ENCODE data around the gene SORD.
"Not testable (repeated sequence)": the region's sequence is repeated elsewhere in the genome, so short reads cannot be mapped to it uniquely, and the experiment has no call there.

SORD gene

DNA sequence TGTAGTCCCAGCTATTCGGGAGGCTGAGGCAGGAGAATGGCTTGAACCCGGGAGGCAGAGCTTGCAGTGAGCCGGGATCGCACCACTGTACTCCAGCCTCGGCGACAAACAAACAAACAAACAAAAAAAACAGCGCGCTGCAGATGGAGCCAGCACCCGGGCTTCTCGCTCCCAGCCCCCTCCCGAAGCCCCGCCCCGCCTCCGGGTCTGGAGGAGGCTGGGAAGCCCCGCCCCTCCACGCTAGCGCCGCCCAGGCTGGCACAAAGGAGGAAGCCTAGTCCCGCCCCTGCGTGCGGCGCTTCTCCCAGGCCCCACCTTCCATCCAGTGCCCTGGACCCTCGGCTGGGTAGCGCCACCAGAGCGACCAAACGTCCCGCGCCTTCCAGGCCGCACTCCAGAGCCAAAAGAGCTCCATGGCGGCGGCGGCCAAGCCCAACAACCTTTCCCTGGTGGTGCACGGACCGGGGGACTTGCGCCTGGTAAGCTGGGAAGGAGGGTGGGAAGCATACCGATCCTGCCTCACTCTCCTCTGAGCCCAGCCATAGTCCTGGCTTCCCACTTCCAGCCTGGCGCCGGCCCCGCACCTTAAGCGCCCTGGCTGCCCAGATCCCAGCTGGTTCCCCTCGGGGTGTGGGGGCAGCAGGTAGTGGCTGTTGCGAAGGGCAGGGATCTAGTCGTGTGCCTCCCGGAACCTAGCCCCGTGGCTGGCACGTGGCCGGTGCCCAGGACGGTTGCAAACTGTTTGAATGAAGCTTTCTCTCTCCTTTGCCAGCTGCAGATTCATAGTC lies at the start of gene SORD:
TSS of gene SORD (plus strand) at position 325 of the 788 bp plus-strand sequence. CDS start at position 414, 89 bp downstream.
- peak; percentile 95 for DNase-seq

DNA sequence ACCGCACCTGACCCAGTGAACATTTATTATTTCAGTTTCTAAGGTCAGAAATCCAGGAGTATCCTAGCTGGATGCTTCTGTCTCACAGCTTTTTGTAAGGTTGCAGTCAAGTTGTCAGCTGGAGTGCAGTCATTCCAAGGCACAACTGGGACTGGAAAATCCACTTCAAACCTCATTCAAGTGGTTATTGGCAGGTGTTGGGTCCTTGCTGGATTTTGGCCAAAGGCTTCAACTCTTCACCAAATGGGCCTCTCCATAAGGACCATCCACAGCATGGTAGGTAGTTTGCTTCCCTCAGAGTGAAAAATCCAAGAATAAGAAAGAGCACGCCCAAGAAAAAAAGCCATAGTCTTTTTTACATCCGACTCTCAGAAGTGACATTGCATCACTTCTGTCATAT lies 46.8 kb upstream of the SORD start:
- not testable (repeated sequence) for DNase-seq

DNA sequence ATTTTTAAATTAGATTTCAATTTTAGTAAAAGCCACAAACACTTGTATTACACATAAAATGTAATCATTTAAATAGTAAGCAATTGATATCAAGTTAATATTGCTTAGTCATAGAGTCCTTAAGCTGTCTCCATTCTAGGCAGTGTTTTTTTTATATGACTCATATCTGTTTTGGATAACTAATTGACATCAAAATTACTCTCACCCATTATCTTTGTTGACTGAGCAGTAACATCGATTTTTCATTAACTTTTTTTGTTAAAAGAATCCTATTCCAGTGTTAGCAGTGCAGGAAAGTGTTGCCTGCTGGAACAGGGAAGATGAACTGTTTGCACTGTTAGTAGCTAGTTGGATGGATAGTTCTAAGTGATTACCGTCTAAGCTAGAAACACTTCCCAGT lies 45.2 kb upstream of the SORD start:
- DNase-seq: not testable (repeated sequence)

DNA sequence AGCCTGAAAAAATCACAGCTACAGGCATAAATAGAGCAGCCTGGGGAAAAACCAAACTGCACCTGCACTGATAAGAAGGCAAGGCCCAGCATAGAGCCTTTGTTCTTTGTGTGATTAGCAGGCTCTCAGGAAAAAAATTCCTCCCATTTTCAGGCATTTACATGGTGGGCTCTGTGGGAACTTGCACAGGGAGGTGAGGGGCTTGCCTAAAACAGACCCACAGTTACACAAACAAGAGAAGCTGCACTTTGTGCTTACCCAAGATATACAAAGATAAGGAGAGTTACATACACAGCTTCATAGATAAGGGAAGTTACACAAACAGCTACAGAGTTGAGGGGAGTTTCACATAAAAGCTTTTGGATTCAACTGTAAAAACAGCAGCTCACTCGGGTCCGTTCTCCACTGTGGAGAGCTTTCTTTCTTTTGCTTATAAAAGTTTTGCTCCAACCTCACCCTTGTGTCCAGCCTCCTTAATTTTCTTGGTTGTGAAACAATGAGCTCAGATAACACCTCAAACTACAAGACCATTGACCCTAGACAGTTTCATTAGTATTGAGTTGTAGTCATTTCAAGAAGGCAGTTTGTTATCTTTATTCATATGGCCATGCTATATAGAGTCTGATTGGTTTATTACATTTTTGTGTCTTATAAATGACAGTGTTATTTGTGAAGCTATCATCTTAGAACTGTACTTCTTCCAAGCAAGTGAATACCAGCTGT lies 43.2 kb upstream of the SORD start:
- DNase-seq: peak; percentile 27

DNA sequence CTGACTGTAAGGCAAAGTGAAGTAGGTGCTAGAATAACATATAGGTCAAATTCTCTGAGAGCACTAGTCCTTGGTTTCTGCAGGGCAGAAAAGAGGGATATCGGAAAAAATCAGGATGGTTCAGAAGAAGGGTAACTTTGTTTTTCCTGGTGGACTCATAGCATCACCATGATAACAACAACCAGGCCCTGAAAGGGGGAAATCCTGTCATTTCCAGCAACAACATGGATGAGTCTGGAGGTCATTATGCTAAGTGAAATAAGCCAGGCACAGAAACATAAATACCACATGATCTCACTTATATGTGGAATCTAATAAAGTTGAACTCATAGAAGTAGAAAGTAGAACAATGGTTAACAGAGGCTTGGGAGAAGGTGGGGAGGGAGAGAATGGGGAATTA lies 38.9 kb upstream of the SORD start:
- not testable (repeated sequence) for DNase-seq

DNA sequence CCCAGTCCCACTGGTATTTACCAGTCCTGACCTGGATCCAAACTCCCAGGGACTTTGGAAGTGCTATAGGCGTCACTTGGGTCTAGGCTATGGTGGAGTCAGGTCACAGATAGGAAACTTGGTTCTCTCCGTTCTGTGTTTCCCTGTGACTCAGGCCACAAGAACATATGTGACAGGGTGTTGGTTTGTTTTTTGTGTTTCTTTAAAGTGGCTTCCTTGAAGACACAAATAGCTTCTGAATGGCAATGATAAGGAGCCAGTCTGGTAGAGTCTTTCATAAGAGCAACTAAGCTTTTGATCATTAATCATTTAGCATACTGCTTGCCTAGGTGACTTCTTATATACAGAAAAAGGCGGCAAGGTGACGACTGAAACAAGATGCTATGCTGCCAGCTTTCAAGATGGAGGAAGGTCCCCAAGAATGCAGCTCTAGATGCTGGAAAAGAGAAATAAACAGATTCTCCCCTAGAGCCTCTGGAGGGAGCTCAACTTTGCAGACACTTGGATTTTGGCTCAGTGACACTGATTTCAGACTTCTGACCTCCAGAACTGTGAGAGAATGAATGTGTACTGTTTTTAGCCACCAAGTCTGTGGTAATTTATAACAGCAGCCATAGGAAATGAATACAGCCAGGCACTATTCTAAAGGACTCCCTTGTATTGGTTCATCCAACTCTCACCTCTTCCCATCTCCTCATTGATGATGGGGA lies 36.5 kb upstream of the SORD start:
- DNase-seq: not testable (repeated sequence)

DNA sequence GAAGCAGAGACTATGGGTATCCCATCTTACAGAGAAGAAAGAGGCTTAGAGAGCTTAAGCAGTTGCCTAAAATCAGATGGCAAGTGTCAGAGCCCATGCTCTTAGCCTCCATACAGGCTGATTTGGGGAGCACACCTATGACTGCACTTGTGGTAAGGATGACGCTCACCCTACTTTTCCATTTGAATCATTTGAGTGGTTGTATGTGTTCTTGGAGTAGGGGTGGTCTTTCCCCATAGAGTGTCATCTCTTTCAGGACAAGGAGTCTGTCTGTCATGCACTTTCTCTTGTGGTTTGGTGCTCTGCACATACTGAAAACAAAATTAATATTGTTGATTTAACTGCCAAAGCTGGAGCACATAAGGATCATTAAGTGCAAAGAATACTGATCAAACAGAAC lies 35.3 kb upstream of the SORD start:
- not testable (repeated sequence) for DNase-seq

DNA sequence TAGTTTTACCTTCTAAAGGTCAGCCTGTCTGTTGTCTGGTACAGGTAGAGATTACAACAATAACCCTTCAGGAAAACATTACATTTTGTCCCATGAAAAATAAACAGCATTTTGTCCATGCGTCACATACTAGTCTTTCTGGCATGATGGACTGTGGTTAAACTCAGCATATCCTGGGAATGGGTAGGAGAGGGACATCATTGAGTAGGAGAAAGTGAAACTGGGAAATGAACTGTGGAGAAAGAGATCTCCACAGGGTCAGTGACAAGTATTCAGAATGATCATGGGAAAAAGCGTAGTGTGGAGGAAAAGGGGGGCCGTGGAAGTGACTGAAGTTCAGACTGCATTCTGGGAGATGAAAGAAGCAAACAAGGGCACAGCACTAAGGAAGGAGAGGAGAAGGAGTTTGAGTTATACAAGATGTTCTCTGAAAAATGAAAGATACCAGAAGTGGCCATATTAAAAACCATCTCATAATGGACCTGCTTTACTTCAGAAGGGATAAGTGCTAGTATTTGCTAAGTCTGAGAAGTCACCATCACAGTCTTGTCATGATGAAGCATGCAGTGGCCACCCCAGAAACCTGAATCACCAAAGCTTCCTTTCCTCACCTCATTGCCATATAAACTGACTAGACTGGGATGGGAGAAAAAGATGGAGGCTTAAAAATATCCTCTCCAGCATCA lies 34.7 kb upstream of the SORD start:
- not testable (repeated sequence) for DNase-seq

DNA sequence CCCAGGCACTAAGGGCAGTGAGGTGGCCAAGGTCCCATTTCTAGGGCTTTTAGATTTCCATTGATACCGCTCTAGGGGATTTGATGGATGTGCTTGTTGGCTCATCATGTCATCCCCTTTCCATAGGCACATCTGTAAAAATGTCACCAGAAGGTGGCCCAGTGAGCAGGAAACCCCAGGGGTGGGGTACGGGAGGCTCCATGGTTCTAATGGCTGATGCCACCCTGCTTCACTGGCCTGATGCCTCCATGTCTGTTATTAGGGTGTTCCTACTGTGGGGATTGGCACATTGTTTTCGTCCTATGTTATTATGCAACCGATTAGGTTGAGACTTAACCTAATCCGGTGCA lies 34.1 kb upstream of the SORD start:
- not testable (repeated sequence) for DNase-seq

DNA sequence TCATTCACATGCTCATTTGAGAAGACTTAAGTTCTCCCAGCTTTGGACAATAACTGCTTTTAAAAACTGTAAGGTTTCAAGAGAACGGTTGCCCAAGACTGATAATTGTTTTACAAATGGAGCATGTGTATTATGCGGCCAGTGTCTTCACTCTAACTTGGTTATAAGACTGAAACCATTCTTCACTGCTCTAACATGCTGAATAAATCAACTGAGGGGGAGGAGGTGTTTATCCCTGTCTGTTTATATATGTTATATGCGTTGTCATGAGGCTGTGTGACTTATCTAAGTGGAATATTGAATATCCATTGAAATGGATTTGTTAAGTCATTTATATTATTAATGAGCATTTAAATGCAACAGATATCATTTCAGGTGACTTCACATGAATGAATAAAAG lies 25.4 kb upstream of the SORD start:
- DNase-seq: not testable (repeated sequence)

DNA sequence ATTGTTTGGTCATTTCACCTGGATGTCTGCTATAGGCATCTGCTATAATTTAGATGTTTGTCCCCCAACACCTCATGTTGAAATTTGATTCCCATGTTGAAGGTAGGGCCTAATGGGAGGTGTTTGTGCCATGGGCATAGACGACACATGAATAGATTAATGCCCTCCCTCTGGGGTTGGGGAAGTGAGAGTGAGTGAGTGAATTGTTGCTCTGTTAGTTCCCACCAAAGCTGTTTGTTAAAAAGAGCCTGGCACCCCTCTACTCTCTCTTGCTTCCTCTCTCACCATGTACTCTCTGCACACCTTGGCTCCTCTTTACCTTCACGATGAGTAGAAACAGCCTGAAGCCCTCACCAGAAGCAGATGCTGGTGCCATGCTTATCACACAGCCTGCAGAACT lies 23.9 kb upstream of the SORD start:
- no peak for DNase-seq

DNA sequence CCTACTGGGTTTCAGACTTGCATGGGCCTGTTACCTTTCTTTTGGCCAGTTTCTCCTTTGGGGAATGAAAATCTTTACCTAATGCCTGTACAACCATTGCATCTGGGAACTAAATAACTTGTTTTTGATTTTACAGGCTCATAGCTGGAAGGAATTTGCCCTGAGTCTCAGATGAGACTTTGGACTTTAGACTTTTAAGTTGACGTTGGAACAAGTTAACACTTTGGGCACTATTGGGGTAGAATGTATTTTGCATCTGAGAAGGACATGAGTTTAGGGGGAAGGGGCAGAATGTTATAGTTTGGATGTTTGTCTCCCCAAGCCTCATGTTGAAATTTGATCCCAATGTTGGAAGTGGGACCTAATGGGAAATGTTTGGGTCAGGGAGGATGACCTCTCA lies 21.8 kb upstream of the SORD start:
- DNase-seq: not testable (repeated sequence)

DNA sequence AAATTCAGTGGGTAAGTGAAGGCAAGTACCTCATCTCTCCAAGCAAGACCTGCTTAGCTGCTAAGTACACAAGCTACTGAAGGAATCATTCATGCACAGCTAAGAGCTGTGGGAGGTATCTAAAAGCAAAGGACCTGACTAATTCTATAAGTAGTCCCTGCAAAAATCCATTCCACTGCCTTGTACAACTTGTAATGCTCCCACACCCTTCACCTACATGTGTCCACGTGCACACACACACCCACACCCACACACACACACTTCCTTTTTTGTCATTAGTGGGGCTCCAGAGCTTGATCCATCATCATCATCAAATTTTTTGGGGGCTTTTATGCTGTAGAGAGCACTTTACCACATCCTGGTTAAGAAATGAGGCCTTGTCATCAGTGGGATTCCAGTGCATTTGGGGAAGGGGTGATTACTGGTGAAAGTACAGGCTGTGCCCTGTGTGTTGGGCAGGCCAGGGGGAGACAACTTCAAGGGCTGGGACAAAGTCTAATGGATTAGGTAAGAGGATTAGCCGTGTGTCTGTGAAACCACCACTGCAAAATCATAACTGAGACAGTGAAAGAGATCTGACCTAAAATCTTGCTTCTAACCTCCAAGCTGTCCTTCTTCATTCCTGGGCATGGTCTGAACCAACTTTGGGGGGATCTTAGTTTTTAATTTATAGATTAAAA lies 19.1 kb upstream of the SORD start:
- DNase-seq: not testable (repeated sequence)

DNA sequence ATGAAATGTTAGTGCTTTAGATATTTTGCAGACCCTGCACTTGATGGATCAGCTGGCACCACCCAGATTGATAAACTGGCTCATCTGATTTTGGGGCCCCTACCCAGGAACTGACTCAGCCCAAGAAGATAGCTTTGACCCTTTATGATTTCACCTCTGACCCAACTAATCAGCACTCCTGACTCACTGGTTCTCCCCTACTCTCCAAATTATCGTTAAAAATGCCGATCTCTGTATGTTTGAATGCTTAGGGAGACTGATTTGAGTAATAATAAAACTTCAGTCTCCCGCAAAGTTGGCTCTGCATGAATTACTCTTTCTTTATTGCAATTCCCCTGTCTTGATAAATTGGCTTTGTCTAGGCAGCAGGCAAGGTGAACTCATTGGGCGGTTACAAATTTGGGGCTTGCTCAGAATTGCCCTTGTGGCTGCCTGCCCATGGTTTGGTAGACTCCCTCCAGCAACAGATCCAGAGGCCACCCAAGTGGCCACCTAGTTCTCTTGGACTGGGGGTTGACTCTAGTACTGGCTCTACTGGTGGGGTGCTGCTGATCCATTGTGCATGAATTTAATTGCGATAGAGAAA lies 18.3 kb upstream of the SORD start:
- not testable (repeated sequence) for DNase-seq

DNA sequence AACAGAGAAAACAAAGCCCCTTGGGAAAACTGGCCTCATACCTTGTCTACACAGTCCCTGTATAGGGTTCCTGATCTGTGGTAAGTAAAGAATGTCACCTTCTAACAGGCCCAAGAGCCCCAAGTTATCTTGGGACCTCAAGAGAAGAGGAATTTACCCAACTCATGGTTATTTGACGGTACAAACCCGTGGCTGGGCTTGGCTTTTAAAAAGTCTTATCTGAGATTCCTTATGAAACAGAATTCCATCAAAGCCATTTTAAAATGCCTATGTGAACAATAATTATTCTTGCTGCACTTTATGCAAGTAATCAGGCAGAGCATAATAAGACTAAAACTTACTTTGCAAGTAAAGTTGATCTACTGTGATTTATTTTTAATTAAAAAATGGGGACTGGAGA lies 13.9 kb upstream of the SORD start:
- DNase-seq: no peak

DNA sequence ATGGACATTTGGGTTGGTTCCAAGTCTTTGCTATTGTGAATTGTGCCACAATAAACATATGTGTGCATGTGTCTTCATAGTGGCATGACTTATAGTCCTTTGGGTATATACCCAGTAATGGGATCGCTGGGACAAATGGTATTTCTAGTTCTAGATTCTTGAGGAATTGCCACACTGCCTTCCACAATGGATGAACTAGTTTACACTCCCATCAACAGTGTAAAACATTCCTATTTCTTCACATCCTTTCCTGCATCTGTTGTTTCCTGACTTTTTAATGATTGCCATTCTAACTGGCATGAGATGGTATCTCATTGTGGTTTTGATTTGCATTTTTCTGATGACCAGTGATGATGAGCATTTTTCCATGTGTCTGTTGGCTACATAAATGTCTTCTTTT lies 7.9 kb upstream of the SORD start:
- DNase-seq: not testable (repeated sequence)

DNA sequence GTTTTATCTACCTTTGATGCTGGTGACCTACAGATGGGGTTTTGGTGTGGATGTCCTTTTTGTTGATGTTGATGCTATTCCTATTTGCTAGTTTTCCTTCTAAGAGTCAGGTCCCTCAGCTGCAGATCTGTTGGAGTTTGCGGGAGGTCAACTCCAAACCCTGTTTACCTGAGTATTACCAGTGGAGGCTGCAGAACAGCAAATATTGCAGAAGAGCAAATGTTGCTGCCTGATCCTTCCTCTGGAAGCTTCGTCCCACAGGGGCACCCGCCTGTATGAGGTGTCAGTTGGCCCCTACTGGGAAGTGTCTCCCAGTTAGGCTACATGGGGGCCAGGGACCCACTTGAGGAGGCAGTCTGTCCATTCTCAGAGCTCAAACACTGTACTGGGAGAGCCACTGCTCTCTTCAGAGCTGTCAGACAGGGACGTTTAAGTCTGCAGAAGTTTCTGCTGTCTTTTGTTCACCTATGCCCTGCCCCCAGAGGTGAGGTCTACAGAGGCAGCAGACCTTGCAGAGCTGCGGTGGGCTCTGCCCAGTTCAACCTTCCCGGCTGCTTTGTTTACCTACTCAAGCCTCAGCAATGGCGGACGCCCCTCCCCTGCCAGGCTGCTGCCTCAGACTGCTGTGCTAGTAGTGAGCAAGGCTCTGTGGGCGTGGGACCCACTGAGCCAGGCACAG lies 2.6 kb upstream of the SORD start:
- not testable (repeated sequence) for DNase-seq

DNA sequence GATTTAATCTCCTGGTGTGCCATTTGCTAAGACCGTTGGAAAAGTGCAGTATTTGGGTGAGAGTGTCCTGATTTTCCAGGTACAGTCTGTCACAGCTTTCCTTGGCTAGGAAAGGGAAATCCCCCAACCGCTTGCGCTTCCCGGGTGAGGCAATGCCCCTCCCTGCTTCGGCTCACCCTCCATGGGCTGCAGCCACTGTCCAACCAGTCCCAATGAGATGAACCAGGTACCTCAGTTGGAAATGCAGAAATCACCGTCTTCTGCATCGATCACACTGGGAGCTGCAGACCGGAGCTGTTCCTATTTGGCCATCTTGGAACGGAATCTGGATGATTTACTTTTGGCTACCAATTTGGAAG lies 2.1 kb upstream of the SORD start:
- not testable (repeated sequence) for DNase-seq

DNA sequence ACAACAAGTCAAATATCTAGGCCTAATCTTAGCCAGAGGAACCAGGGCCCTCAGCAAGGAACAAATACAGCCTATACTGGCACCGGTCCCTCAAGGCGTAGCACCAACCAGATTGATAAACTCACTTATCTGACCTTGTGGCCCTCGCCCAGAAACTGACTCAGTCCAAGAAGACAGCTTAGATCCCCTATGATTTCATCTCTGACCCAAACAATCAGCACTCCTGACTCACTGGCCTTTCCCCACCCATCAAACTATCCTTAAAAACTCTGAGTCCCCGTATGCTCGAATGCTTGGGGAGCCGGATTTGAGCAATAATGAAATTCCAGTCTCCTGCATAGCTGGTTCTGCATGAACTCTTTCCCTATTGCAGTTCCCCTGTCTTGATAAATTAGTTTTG lies 1.6 kb upstream of the SORD start:
- no peak for DNase-seq

DNA sequence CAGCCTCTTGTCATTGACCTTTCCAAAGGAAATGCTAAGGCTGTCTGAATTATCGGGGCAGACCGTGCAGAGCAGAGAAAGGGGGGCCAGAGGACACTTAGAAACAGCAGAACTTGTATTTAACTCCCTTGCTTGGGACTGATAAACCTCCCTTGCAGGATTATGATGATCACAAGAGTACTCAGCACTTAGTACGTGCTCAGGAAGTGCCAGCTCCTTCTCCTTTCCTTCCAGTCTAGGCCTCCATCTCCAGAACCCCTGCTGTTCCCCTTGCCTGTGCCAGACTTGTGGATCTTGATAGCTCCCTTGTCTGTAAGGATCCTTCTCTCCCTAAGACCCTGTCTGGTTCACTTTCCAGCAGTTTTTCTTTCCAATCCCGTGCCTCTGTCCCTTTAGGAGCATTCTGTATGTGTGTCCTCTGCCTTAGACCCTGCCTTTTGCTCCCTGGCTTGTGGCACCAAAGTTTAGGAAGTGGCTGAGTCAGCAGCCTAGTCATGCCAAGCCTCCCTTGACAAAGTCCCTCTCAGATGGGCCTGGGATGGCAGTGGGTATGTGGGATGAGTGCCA lies 747 bp downstream of the SORD start:
- DNase-seq: peak; percentile 58

DNA sequence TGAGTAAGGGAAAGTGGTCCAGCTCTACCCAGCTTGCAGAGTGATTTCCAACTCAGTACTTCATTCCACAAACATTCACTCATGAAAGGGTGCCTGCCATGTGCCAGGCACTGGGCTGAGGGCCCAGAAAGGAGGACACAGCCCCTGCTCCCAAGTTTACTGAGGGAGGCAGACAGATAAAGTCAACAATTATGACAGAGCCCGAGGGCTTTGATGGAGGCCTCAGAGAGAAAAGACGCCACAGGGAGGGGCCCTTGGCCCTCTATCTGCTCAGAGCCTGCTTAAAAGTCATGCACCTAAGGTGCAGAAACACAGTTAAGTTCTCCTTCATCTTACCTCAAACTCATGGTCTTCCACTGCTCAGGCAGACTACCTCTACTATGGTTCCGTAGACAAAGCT lies 1.7 kb downstream of the SORD start:
- DNase-seq: not testable (repeated sequence)
